ENCODE measurements around the gene NEMP2. TPM values are rescaled to one million over a fixed set of nuclear protein-coding genes. Genes with fewer than 3 reads are reported as not detected.
"Not testable (repeated sequence)": the region's sequence is repeated elsewhere in the genome, so short reads cannot be mapped to it uniquely, and the experiment has no call there.

NEMP2 gene
- total RNA-seq, 1 experiment from 2014 or later: 16.9 TPM

DNA sequence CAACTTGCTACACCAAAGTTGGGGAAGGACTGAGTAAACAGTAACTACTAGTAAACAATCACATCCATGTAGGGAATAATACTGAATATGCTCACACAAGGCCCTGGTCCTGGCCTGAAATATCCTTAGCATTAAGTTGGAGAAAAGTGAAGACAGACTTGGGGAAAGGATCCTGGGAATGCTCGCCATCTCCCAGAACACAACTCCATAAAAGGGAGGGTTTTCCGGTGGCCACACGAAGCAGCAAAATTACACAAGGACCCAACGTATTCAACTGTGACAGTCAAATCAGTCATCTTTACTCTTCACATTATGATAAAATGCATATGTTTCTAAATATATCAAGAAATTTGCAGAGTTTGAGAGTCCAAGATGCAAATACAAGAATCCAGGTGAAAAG is 7.3 kb downstream of the NEMP2 start:
- no peak overlapping the region for H3K4me3 ChIP-seq

DNA sequence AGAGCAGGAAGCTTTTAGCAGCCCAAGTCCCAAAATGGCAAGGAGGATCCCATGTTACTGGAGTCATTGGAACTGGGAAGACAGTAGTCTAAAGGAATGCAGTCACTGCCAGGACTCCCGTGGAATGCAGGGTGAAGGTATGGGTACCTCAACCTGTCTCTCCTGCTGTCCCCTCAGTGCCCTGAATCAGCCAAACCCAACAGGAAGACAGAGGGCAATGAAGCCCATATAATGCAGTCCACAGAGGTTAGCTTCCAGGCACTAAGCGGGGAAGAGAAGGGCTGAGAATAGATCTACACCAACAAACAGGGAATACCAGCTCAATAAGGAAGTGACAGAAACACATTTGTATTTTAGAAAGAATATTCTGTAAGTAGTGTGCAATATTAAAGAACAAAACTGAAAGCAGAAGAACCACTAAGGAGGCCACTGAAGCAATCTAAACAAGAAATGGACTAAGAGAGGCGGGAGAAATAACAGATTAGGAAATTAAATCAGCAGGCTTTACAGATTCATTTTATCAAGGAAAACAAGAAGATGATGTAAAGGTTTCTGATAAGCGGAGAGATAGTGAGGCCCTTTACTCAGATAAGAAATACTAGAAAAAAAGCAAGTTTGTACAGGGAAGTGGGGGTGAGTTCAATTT is 8.3 kb downstream of the NEMP2 start:
- H3K36me3 ChIP-seq: peaks cover 9% of the 10 kb centered on the region
- H3K27ac ChIP-seq: no peak overlapping the region
- no peaks in the 10 kb centered on the region for H3K27me3 ChIP-seq (replicated peaks)
- no peaks in the 10 kb centered on the region for H3K9me3 ChIP-seq (replicated peaks)
- H3K4me3 ChIP-seq: no peak overlapping the region
- DNase-seq (ENCODE audit: low read depth in 1 of 2, low spot score in 2 of 2): no peak
- H3K4me1 ChIP-seq (replicated peaks): 0 out of 2 replicates have a peak, but pooled peaks cover 3% of the 10 kb centered on the region

More for the DNA sequence above, 7.3 kb downstream of the NEMP2 start:
- H3K27me3 ChIP-seq (replicated peaks): no peaks in the 10 kb centered on the region
- no peak for DNase-seq (ENCODE audit: low read depth in 1 of 2, low spot score in 2 of 2)
- 0 out of 2 replicates have a peak, but pooled peaks cover 3% of the 10 kb centered on the region for H3K4me1 ChIP-seq (replicated peaks)
- H3K27ac ChIP-seq: no peak overlapping the region
- no peaks in the 10 kb centered on the region for H3K9me3 ChIP-seq (replicated peaks)
- peaks cover 9% of the 10 kb centered on the region for H3K36me3 ChIP-seq

DNA sequence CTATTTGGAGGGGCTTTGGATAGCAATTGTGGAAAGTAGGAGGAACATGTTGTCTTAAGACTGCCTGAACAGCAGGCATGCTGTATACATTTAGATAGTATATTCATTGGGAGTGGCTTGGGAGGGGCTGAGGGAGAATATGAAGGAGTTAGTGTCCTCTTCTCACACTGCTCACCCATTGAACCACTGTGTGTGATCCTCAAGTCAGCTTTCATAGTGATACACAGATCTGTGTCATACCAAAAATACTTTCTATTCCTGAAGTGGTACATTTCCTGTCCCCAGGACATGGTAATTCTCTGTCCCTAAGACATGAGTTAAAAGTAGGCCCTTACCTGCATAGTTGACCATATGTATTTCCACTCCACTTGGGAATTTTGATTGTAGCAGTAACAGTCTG is 9.6 kb downstream of the NEMP2 start:
- no peak overlapping the region for H3K4me3 ChIP-seq
- H3K27me3 ChIP-seq (replicated peaks): no peaks in the 10 kb centered on the region
- H3K27ac ChIP-seq: no peak overlapping the region
- H3K4me1 ChIP-seq (replicated peaks): 0 out of 2 replicates have a peak, but pooled peaks cover 3% of the 10 kb centered on the region
- no peak for DNase-seq (ENCODE audit: low read depth in 1 of 2, low spot score in 2 of 2)
- no peaks in the 10 kb centered on the region for H3K9me3 ChIP-seq (replicated peaks)
- peaks cover 9% of the 10 kb centered on the region for H3K36me3 ChIP-seq

DNA sequence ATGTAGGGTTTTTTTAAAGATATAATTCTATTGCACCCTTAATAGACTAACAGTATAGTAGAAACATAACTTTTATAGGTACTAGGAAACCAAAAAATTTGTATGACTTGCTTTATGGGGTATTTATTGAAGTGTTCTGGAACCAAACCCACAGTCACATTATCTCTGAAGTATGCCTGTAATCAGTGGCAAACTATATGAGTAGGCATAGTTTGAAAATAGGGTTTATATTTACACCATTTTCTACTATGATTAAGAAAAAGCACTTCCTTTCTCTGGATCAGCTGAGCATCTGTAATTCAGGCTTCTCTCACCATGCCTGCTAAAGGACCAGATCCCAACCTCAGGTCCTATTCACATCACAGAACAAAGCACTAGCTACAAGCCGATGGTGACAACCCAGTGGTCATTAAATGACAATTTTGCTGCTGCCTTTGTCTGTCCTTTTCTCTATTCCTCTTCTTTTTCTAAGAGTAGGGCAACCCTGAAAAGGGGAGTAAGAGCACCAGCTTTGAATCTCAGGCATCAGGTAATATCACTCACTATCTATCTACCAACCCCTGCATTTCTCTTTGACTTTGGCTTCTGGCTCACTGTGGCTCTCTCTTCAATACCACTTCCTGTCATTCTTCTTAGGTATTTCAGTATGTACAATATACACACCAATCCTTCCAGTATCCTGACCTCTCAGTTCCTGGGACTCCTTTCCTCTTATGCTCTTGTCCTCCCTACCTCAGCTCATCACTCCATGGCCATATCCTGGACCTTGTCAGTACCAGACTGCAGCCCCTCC is 14.4 kb downstream of the NEMP2 start:
- Histone ChIP-seq H3K9me3 (replicated peaks) (no peaks in the 10 kb centered on the region), H3K36me3 (peaks cover 16% of the 10 kb centered on the region), H3K4me1 (replicated peaks) (no peaks in the 10 kb centered on the region), H3K27ac (no peak overlapping the region), H3K4me3 (no peak overlapping the region), H3K27me3 (replicated peaks) (no peaks in the 10 kb centered on the region)
- DNase-seq (ENCODE audit: low read depth in 1 of 2, low spot score in 2 of 2): no peak

DNA sequence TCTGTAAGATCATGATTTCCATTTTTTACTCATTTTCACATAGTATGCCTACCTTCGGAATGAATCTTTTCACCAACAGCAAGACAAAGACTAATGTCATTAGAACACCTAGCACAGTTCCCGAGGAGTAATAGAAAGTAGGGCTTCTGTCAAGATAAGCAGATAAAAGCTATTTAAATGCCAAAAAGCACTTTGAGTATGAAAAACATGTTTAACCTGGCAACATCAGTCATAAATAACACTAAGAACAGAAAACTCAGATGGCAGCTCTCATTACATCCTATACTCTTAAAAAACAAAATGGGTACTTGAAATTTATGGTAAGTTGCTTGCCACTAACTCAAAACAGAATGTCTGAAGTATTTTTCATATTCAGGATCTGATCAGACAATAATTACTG is 17.1 kb downstream of the NEMP2 start:
- H3K4me1 ChIP-seq (replicated peaks): no peaks in the 10 kb centered on the region
- H3K27me3 ChIP-seq (replicated peaks): no peaks in the 10 kb centered on the region
- no peak overlapping the region for H3K27ac ChIP-seq
- DNase-seq (ENCODE audit: low read depth in 1 of 2, low spot score in 2 of 2): no peak
- H3K9me3 ChIP-seq (replicated peaks): no peaks in the 10 kb centered on the region
- peaks cover 18% of the 10 kb centered on the region for H3K36me3 ChIP-seq
- H3K4me3 ChIP-seq: no peak overlapping the region

DNA sequence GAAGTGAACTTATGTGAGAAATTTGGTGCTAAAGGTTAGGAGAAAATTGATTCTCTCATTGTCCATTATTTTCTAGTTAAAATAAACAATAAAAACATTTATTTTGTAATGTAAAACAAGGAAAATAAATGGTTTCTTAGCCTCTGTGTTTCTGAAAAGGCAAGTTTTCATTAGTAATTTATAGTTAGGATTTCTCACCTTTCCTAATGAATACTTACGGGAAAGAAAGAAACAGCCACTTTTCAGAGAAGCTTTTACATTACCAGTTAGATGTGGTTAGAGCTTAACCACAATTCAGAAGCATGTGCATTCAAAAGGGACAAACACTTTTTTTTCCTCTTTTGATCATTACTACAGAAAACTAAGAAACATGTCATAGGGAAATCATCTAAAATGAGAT is 18.8 kb downstream of the NEMP2 start:
- Histone ChIP-seq H3K4me1 (replicated peaks) (no peaks in the 10 kb centered on the region), H3K9me3 (replicated peaks) (no peaks in the 10 kb centered on the region), H3K4me3 (no peak overlapping the region), H3K27me3 (replicated peaks) (no peaks in the 10 kb centered on the region), H3K36me3 (peaks cover 18% of the 10 kb centered on the region), H3K27ac (no peak overlapping the region)
- DNase-seq (ENCODE audit: low read depth in 1 of 2, low spot score in 2 of 2): no peak

DNA sequence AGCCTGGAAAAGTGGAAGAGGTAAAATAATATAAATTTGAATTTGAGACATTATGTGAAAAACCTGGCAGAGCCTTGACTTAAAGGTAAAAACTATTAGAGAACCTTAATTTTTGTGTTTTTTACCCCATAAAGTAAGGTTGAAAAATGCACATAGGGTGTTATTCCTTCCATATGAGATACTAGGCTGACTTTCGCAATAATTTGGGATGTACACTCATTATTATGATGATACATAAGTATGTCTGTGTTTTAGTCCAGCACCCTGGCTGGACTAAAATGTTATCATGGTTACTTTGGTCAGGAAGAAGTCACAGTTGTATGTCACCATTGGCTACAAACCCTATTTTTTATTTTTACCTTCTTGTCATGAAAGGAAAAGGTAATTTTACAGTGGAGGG is 19.8 kb downstream of the NEMP2 start:
- H3K27me3 ChIP-seq (replicated peaks): no peaks in the 10 kb centered on the region
- no peak overlapping the region for H3K27ac ChIP-seq
- DNase-seq (ENCODE audit: low read depth in 1 of 2, low spot score in 2 of 2): no peak
- no peak overlapping the region for H3K4me3 ChIP-seq
- H3K36me3 ChIP-seq: peaks cover 23% of the 10 kb centered on the region
- H3K9me3 ChIP-seq (replicated peaks): no peaks in the 10 kb centered on the region
- no peaks in the 10 kb centered on the region for H3K4me1 ChIP-seq (replicated peaks)

DNA sequence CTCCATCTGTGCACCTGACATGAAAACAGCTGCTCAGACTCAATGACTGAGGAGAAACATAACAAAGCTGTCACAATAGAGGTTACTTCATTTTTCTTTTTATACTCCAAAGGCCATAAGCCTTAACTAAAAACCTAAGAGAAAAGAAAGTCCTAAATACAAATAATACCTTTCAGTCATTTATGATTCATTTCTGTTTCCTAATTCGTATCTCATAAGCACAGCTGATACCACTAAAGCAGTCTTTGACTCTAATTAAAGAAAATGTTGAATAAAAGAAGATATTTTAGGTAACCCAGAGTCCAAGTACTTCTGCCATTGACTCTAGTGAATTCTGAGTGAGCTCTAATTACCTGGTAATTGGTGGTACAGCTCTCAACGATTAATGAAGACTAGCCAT is 20.6 kb downstream of the NEMP2 start:
- no peaks in the 10 kb centered on the region for H3K9me3 ChIP-seq (replicated peaks)
- no peaks in the 10 kb centered on the region for H3K27me3 ChIP-seq (replicated peaks)
- H3K27ac ChIP-seq: no peak overlapping the region
- DNase-seq (ENCODE audit: low read depth in 1 of 2, low spot score in 2 of 2): no peak
- H3K4me3 ChIP-seq: no peak overlapping the region
- H3K4me1 ChIP-seq (replicated peaks): no peaks in the 10 kb centered on the region
- peaks cover 22% of the 10 kb centered on the region for H3K36me3 ChIP-seq

DNA sequence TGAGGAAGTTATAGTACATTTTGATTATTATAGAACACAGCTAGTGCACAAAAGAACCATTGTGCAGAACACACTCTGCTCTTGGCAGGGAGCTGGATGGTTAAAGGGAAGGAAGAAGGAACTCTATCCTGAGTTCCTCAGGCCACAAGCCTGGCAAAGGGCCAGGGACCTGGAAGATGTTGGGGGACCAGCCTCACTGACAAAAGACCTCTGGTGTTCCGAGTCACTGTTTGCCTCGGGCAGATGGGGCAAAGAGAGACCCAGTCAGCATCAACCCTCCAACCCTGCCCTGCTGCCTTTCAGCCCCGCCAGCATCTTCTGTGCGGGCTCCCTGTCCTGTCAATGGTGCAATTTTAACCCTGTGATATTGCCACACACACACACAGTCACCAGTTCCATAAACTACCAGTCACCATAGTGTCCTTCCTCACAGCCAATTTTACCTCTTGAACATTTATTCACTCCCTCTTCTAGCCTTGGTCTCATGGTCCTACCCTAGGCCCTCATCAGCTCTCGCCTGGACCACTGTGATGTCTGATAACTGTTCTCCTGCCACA is 21.9 kb downstream of the NEMP2 start:
- Histone ChIP-seq H3K27me3 (replicated peaks) (no peaks in the 10 kb centered on the region), H3K36me3 (peaks cover 29% of the 10 kb centered on the region), H3K27ac (no peak overlapping the region), H3K4me1 (replicated peaks) (no peaks in the 10 kb centered on the region), H3K9me3 (replicated peaks) (no peaks in the 10 kb centered on the region), H3K4me3 (no peak overlapping the region)
- DNase-seq (ENCODE audit: low read depth in 1 of 2, low spot score in 2 of 2): no peak

DNA sequence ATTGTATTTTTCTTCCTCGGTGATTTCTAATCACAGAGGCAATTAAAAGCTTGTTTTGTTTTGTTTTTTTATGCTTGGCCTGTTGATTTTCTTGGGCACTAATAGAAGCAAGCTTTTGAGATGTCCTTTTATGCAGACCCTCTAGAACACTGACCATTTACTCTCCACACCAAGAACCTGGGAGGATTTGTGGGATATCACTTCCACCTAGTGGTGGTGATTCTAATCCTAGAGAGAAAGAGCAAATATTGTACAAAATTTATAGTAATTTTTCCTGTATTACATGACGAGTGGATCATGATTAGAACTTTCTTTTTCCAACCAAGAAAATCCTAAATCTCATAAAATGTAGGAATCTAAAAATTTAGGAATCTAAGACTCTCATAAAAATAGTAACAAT is 23.4 kb downstream of the NEMP2 start:
- H3K36me3 ChIP-seq: peaks cover 25% of the 10 kb centered on the region
- no peaks in the 10 kb centered on the region for H3K27me3 ChIP-seq (replicated peaks)
- H3K4me1 ChIP-seq (replicated peaks): no peaks in the 10 kb centered on the region
- no peak overlapping the region for H3K4me3 ChIP-seq
- no peak overlapping the region for H3K27ac ChIP-seq
- H3K9me3 ChIP-seq (replicated peaks): no peaks in the 10 kb centered on the region
- peak in 1 of 2 experiments; percentile 32 for DNase-seq (ENCODE audit: low read depth in 1 of 2, low spot score in 2 of 2)

DNA sequence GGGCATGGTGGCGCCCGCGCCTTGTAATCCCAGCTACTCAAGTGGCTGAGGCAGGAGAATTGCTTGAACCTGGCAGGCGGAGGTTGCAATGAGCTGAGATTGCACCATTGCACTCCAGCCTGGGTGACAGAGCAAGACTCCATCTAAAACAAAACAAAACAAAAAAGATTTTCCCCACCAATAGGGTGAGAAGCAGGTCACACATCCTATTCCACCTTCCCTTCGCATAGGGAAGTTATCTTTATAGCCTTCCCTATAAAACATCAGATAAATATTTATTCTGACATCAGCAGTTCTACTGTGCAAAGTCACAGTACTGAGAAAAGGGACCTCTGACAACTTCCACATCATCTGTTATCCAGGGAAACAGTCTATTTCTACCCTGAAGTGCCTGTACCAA is 24.6 kb downstream of the NEMP2 start:
- H3K9me3 ChIP-seq (replicated peaks); H3K27me3 ChIP-seq (replicated peaks); DNase-seq (ENCODE audit: low read depth in 1 of 2, low spot score in 2 of 2); H3K4me1 ChIP-seq (replicated peaks); H3K4me3 ChIP-seq; H3K27ac ChIP-seq: not testable (repeated sequence)
- peaks cover 33% of the 10 kb centered on the region for H3K36me3 ChIP-seq

DNA sequence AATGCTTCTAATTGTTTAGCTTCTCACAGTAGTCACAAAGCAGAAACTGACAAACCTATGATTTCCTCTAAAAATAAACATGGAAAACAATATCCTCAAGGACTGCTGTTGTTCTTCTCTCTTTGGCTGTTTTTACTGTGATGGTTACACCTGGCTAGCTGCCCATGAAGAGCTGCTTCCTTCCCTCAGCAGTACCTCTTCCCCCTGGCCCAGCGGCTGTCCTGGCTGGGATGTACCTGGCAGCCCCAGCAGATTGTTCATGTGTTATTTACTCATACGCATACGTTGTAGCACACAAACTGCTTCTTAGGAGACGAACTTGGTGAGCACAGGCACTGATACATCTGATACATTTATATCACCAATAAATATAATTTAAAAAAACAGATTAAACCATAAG is 27.4 kb downstream of the NEMP2 start:
- Histone ChIP-seq H3K4me1 (replicated peaks) (no peaks in the 10 kb centered on the region), H3K27ac (no peak overlapping the region), H3K4me3 (no peak overlapping the region), H3K9me3 (replicated peaks) (no peaks in the 10 kb centered on the region), H3K36me3 (peaks cover 24% of the 10 kb centered on the region), H3K27me3 (replicated peaks) (no peaks in the 10 kb centered on the region)
- DNase-seq (ENCODE audit: low read depth in 1 of 2, low spot score in 2 of 2): no peak

DNA sequence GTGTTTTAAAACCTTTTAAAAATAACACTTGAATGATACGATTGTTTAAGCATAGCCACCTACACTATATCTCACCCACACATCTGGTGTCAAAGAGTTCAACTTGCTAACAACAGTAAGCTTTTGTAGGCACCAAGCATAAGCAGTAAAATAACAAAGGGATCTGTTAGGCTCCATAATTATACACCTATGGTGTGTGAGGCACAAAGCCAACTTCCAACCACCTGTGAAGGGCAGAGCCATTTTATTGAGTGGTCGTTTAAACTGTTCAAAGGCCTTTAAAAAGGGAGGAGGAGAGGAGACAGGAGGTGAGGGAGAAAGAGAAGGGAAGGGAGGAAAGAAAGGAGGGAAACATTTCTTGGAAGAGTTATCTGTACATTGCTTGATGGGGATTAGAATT is 27.9 kb downstream of the NEMP2 start:
- DNase-seq (ENCODE audit: low read depth in 1 of 2, low spot score in 2 of 2): no peak
- no peak overlapping the region for H3K27ac ChIP-seq
- H3K4me3 ChIP-seq: no peak overlapping the region
- no peaks in the 10 kb centered on the region for H3K27me3 ChIP-seq (replicated peaks)
- H3K36me3 ChIP-seq: peaks cover 24% of the 10 kb centered on the region
- H3K9me3 ChIP-seq (replicated peaks): no peaks in the 10 kb centered on the region
- no peaks in the 10 kb centered on the region for H3K4me1 ChIP-seq (replicated peaks)

DNA sequence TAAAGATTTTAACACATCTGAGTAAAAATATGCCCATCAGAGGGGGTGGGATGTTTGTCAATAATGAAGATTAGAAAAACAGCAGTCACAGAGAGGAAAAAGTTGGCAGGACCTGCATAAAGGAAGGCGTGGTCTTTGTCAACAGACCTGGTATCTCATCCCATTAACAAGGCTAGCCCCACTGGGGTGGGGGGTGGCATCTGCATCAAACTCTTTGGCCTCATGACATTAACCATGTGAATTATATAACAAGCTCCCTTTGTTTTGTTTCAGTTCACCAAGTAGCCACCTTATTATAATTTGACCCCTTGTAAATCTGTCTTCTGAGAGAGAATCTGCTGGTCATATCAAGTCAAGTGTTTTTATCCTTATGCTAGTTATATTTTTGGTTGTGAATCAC is 28.8 kb downstream of the NEMP2 start:
- Histone ChIP-seq H3K4me1 (replicated peaks) (no peaks in the 10 kb centered on the region), H3K27ac (no peak overlapping the region), H3K27me3 (replicated peaks) (no peaks in the 10 kb centered on the region), H3K4me3 (no peak overlapping the region), H3K9me3 (replicated peaks) (no peaks in the 10 kb centered on the region), H3K36me3 (peaks cover 24% of the 10 kb centered on the region)
- no peak for DNase-seq (ENCODE audit: low read depth in 1 of 2, low spot score in 2 of 2)

Measured in SJSA1 (cell line).